Activated CD4-positive, alpha-beta memory T cell treated with anti-CD3 and anti-CD28 coated beads, Interleukin-2, amount 10 ng/mL, durations not matched to agents 7 days and 5 days (primary cell): ENCODE data around the gene ATPAF1. TPM values are rescaled to one million over a fixed set of nuclear protein-coding genes. Genes with fewer than 3 reads are reported as not detected.

Source experiments
- CTCF ChIA-PET: fragments of 350-600 bp; sonication (Branson Sonifier 250); formaldehyde crosslinking; loops from one replicate; lab custom pipeline; 2021; ENCODE audit warnings: antibody characterized with exemption, inconsistent platforms; lab: Charles Lee
- POLR2A ChIA-PET: fragments of 350-600 bp; sonication (Branson Sonifier 250); formaldehyde crosslinking; loops from one replicate; lab custom pipeline; 2021; ENCODE audit warnings: antibody characterized with exemption; lab: Charles Lee
- DNase-seq: peaks from one replicate; pipeline ENCODE4 v3.0.0-alpha.2; 2020
- H3K27ac Mint-ChIP-seq: one replicate; pipeline ENCODE4 v1.8.0; 2021; ENCODE audit warnings: mild to moderate bottlenecking, mixed read lengths
- H3K27me3 Mint-ChIP-seq: one replicate; pipeline ENCODE4 v1.8.0; 2021; ENCODE audit warnings: mixed read lengths
- H3K36me3 Mint-ChIP-seq: one replicate; pipeline ENCODE4 v1.8.0; 2021; ENCODE audit warnings: low read depth, mixed read lengths
- H3K4me1 Mint-ChIP-seq: one replicate; pipeline ENCODE4 v1.8.0; 2021; ENCODE audit warnings: mixed read lengths
- H3K4me3 Mint-ChIP-seq: one replicate; pipeline ENCODE4 v1.8.0; 2021; ENCODE audit warnings: mild to moderate bottlenecking, mixed read lengths
- H3K9me3 Mint-ChIP-seq: one replicate; pipeline ENCODE4 v1.8.0; 2021; ENCODE audit warnings: mixed read lengths
- total RNA-seq, 2 experiments: library from RNA; stranded (reverse); gene quantifications; one replicate each; pipeline ENCODE4 v1.2.3, GENCODE V29; 2021

The ATPAF1 gene
- total RNA-seq, 2 experiments from 2014 or later: 51.1 to 51.2 TPM

- no peaks in the 10 kb centered on the region for H3K27me3 Mint-ChIP-seq
- ChIA-PET CTCF (no interaction called here), POLR2A (no interaction called here)
- peaks cover 86% of the 10 kb centered on the region for H3K36me3 Mint-ChIP-seq
- no peaks in the 10 kb centered on the region for H3K9me3 Mint-ChIP-seq
- no peak overlapping the region for H3K27ac Mint-ChIP-seq
- no peak overlapping the region for H3K4me3 Mint-ChIP-seq
- peaks cover 9% of the 10 kb centered on the region for H3K4me1 Mint-ChIP-seq
- no peak for DNase-seq
These were observed 22.8 kb upstream of the ATPAF1 start for GRCh38 chr1:46690931-46691421.

DNA sequence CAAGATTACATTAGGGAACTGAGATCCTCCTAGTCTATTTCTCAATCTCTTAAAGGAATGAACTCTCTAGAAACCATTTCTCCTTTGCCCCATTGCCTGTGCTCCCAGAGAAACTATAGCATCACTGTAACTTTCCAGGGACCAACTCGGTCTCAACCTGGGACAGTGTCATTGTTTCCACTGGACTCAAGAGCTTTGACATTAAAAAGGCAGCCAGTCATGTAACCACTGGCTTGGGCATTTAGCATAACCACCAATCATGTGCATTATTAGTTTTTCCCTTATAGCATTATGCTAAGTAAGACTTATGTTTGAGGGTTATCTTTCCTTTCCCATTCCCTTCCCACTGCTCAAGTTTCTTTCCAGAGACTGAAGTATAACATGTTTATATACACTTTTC is 21.7 kb upstream of the ATPAF1 start:
- Mint-ChIP-seq H3K36me3 (peaks cover 82% of the 10 kb centered on the region), H3K9me3 (no peaks in the 10 kb centered on the region), H3K4me1 (peaks cover 11% of the 10 kb centered on the region), H3K4me3 (no peak overlapping the region), H3K27ac (no peak overlapping the region), H3K27me3 (no peaks in the 10 kb centered on the region)
- ChIA-PET POLR2A (no interaction called here), CTCF (no interaction called here)
- DNase-seq: no peak

DNA sequence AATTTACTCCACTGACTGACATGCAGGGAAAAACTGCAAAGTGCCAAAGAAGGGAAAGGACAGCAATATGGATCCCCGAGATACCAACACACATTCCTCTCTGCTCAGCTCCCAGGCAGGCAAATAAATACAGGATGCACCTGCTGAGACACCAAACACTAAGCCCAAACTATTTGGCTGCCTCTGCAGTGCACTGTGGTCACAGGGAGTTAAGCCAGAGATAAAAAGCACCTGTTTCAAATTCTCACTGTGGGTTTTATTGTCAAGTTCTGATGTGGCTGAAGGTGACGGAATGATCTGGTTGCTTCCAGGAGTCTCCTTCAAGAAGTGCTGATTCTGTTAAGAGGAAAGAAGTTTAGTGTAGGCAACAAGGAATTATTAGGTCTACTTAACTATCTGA is 21.2 kb upstream of the ATPAF1 start:
- Mint-ChIP-seq H3K27me3 (no peaks in the 10 kb centered on the region), H3K4me1 (peaks cover 11% of the 10 kb centered on the region), H3K4me3 (no peak overlapping the region), H3K27ac (no peak overlapping the region), H3K36me3 (peaks cover 82% of the 10 kb centered on the region), H3K9me3 (no peaks in the 10 kb centered on the region)
- POLR2A ChIA-PET: no interaction called here
- no peak for DNase-seq
- CTCF ChIA-PET: no interaction called here

- peaks cover 84% of the 10 kb centered on the region for H3K36me3 Mint-ChIP-seq
- no peak overlapping the region for H3K27ac Mint-ChIP-seq
- DNase-seq: no peak
- ChIA-PET POLR2A (no interaction called here), CTCF (interaction anchor here (1.2 kb wide), 1 partner anchor 9 kb away, joined by 3 read pairs; no protein-coding TSS in a partner anchor)
- H3K9me3 Mint-ChIP-seq: no peaks in the 10 kb centered on the region
- no peaks in the 10 kb centered on the region for H3K27me3 Mint-ChIP-seq
- no peak overlapping the region for H3K4me3 Mint-ChIP-seq
- peaks cover 11% of the 10 kb centered on the region for H3K4me1 Mint-ChIP-seq
These were observed 19.9 kb upstream of the ATPAF1 start for GRCh38 chr1:46687921-46688509.

- ChIA-PET CTCF (interaction anchor here (1.2 kb wide), 1 partner anchor 8 kb away, joined by 3 read pairs; no protein-coding TSS in a partner anchor), POLR2A (no interaction called here)
- H3K27ac Mint-ChIP-seq: no peak overlapping the region
- DNase-seq: no peak
- H3K4me1 Mint-ChIP-seq: peaks cover 11% of the 10 kb centered on the region
- no peaks in the 10 kb centered on the region for H3K9me3 Mint-ChIP-seq
- no peaks in the 10 kb centered on the region for H3K27me3 Mint-ChIP-seq
- H3K36me3 Mint-ChIP-seq: peaks cover 84% of the 10 kb centered on the region
- no peak overlapping the region for H3K4me3 Mint-ChIP-seq
These were observed 19.0 kb upstream of the ATPAF1 start for GRCh38 chr1:46687093-46687659.

GRCh38 chr1:46686255-46686654 is 18.1 kb upstream of the ATPAF1 start:
- no peaks in the 10 kb centered on the region for H3K27me3 Mint-ChIP-seq
- H3K9me3 Mint-ChIP-seq: no peaks in the 10 kb centered on the region
- ChIA-PET POLR2A (no interaction called here), CTCF (no interaction called here)
- no peak overlapping the region for H3K27ac Mint-ChIP-seq
- peaks cover 84% of the 10 kb centered on the region for H3K36me3 Mint-ChIP-seq
- H3K4me3 Mint-ChIP-seq: no peak overlapping the region
- H3K4me1 Mint-ChIP-seq: peaks cover 11% of the 10 kb centered on the region
- no peak for DNase-seq

DNA sequence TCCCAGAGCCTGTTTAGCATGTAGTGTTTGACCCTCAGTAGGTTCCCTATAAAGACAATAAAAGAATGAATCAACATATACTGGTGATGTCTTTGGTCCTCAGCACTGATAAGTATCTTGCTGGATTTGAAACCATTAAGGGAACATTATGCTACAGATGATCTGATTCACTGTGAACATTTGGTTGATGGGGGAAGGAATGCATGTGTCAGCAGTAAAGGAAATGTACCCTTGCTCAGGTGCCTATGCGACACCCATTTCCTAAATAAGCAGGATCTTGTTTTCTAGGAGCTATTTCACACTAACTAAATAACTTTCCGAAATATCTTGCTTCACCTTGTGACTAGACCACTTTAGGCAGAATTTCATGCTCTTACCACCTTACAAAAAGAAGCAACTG is 16.5 kb upstream of the ATPAF1 start:
- Mint-ChIP-seq H3K27ac (no peak overlapping the region), H3K36me3 (peaks cover 86% of the 10 kb centered on the region), H3K4me1 (peaks cover 11% of the 10 kb centered on the region), H3K27me3 (no peaks in the 10 kb centered on the region), H3K4me3 (no peak overlapping the region), H3K9me3 (no peaks in the 10 kb centered on the region)
- ChIA-PET CTCF (no interaction called here), POLR2A (interaction anchor here (1.0 to 1.6 kb wide), 3 partner anchors 10 to 82 kb away, joined by 3 to 7 read pairs (median 3); no protein-coding TSS in a partner anchor)
- DNase-seq: no peak

DNA sequence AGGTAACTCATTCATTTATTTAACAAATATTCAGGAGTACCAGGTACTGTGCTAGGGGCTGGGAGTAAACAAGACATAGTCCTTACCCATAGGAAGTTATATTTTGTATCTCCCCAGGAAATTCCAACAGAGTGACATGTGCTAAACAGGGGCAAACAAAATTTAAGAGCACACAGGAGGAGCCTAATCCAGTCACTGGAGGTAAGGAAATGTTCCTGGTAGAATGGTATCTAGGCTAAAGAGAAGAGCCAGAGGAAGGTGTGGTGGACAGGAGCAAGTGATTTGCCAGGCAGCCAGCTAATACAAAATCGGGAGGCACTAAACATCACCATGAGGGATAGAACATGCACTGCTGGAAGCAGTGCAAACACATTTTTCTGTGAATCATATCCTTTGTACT is 13.9 kb upstream of the ATPAF1 start:
- DNase-seq: no peak
- Mint-ChIP-seq H3K4me3 (no peak overlapping the region), H3K9me3 (no peaks in the 10 kb centered on the region), H3K27ac (no peak overlapping the region), H3K4me1 (peaks cover 9% of the 10 kb centered on the region), H3K27me3 (no peaks in the 10 kb centered on the region), H3K36me3 (peaks cover 82% of the 10 kb centered on the region)
- POLR2A ChIA-PET: interaction anchor here (1.6 kb wide), 1 partner anchor 14 kb away, joined by 6 read pairs; the partner anchor contains the start of gene ATPAF1
- CTCF ChIA-PET: interaction anchor here (1.1 kb wide), 1 partner anchor 43 kb away, joined by 3 read pairs; no protein-coding TSS in a partner anchor

- Mint-ChIP-seq H3K4me1 (peaks cover 12% of the 10 kb centered on the region), H3K9me3 (no peaks in the 10 kb centered on the region), H3K36me3 (peaks cover 80% of the 10 kb centered on the region), H3K4me3 (no peak overlapping the region), H3K27ac (no peak overlapping the region), H3K27me3 (no peaks in the 10 kb centered on the region)
- POLR2A ChIA-PET: interaction anchor here (1.6 kb wide), 1 partner anchor 14 kb away, joined by 6 read pairs; the partner anchor contains the start of gene ATPAF1
- CTCF ChIA-PET: interaction anchor here (0.6 to 1.1 kb wide), 2 partner anchors 44 to 69 kb away, joined by 3 read pairs; no protein-coding TSS in a partner anchor
- DNase-seq: no peak
These were observed 13.3 kb upstream of the ATPAF1 start for GRCh38 chr1:46681333-46682034.

DNA sequence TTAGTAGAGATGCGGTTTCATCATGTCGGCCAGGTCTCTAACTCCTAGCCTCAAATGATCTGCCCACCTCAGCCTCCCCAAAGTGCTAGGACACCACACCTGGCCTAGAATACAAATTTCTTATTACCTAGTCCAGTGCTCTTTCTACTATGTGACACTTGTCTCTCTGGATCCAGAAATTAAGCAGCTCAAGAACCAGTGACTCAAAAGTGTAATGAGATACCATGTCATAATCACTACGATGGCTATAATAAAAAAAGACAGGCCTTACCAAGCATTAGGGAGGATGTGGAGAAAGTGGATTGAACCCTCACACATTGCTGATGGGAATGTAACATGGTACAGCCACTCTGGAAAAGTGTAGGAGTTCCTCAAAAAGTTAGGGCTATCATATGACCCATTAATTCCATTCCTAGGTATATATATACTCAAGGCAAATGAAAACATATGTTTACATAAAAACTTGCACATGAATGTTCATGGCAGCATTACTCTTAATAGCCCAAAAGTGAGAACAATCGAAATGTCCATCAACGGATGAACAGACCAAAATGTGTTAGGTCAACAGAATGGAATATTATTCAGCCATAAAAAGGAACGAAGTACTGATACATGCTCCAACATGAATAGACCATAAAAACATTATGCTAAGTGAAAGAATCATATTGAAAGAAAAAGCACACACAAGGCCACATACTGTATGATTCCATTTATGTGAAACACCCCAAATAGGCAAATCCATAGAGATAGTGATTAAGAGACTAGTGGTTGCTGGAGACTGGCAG is 11.8 kb upstream of the ATPAF1 start:
- Mint-ChIP-seq H3K27ac (no peak overlapping the region), H3K9me3 (no peaks in the 10 kb centered on the region), H3K4me1 (peaks cover 25% of the 10 kb centered on the region), H3K36me3 (peaks cover 72% of the 10 kb centered on the region), H3K27me3 (no peaks in the 10 kb centered on the region), H3K4me3 (no peak overlapping the region)
- CTCF ChIA-PET: no interaction called here
- no peak for DNase-seq
- POLR2A ChIA-PET: no interaction called here

DNA sequence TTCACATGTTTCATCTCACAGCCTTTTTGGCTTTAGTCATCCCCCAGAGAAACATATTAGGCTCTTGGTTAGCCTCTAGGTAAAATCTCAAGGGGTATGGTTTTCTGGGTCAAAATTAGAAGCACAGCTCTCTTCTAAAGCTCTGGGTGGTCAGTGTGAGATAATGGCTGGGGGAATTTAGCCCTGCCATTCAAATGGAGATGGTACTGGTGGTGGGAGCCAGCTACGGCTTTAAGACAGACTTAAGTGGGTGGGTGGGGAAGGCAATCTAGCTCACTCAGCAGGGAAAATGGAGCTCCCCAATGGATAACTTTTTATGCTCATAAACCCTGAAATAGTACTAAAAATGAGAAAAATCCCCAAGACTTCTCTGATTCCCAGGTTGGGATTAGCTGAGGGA is 9.2 kb upstream of the ATPAF1 start:
- Mint-ChIP-seq H3K4me3 (no peak overlapping the region), H3K27ac (peak overlapping the region; percentile 44), H3K36me3 (peaks cover 70% of the 10 kb centered on the region), H3K9me3 (no peaks in the 10 kb centered on the region), H3K27me3 (no peaks in the 10 kb centered on the region), H3K4me1 (peaks cover 35% of the 10 kb centered on the region)
- no peak for DNase-seq
- POLR2A ChIA-PET: interaction anchor here (1.2 to 4.3 kb wide), 5 partner anchors 9 to 73 kb away, joined by 3 to 24 read pairs (median 8); partner anchors contain the start of genes ATPAF1, EFCAB14 and MKNK1
- CTCF ChIA-PET: interaction anchor here (0.7 to 2.4 kb wide), 4 partner anchors 142 to 516 kb away, joined by 3 to 6 read pairs (median 3); a partner anchor contains a TSS

DNA sequence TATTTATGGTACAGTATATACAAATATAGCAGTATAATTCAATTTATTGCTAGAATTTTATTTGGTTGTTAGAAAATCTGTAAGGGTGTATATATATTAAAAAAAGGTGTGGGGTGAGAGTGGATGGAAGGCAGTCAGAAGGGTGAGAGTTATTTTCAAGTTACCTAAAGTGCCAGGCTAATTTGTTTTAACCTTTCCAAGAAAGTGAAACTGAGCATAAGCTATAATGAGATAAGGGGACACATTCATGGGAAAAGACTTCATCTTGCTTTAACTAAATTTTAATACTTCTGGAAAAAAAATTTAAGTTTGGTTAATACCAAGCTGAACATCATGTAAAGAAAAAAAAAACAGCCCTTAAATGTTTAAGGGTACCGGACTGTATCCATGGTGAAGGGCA is 8.4 kb upstream of the ATPAF1 start:
- no peak overlapping the region for H3K4me3 Mint-ChIP-seq
- peak overlapping the region; percentile 89 for H3K27ac Mint-ChIP-seq
- H3K4me1 Mint-ChIP-seq: peaks cover 35% of the 10 kb centered on the region
- ChIA-PET CTCF (interaction anchor here (0.6 to 2.4 kb wide), 6 partner anchors 48 to 517 kb away, joined by 3 to 6 read pairs (median 4); a partner anchor contains a TSS), POLR2A (interaction anchor here (0.6 to 4.3 kb wide), 6 partner anchors 8 to 42 kb away, joined by 3 to 24 read pairs (median 4); partner anchors contain the start of genes ATPAF1 and EFCAB14)
- peaks cover 62% of the 10 kb centered on the region for H3K36me3 Mint-ChIP-seq
- H3K27me3 Mint-ChIP-seq: no peaks in the 10 kb centered on the region
- H3K9me3 Mint-ChIP-seq: no peaks in the 10 kb centered on the region
- no peak for DNase-seq
